ENCODE measurements around the gene TMEM179.

TMEM179 gene

GRCh38 chr14:104603711-104604401 lies 716 bp downstream of the TMEM179 start:
- peaks cover 0 to 7% of the 10 kb centered on the region in 2 donors for H3K4me1 ChIP-seq (ENCODE audit: control insufficient read depth in 1 of 2, insufficient read depth in 2 of 2, low read length in 2 of 2)
- peak overlapping the region in 1 of 2 donors; percentile 51 for H3K4me3 ChIP-seq (ENCODE audit: low read depth in 1 of 2, low read length in 2 of 2)
- no peaks in the 10 kb centered on the region for H3K36me3 ChIP-seq (ENCODE audit: control insufficient read depth in 1 of 2, insufficient read depth in 2 of 2, low read length in 2 of 2)
- H3K27ac ChIP-seq (ENCODE audit: low read length): no peak overlapping the region
- H3K27me3 ChIP-seq (ENCODE audit: low read depth, low read length): peaks cover 20% of the 10 kb centered on the region
- H3K9me3 ChIP-seq (ENCODE audit: control insufficient read depth in 1 of 2, low read length in 2 of 2): no peaks in the 10 kb centered on the region

- Histone ChIP-seq H3K36me3 (ENCODE audit: control insufficient read depth in 1 of 2, insufficient read depth in 2 of 2, low read length in 2 of 2) (no peaks in the 10 kb centered on the region), H3K27me3 (ENCODE audit: low read depth, low read length) (peaks cover 20% of the 10 kb centered on the region), H3K4me1 (ENCODE audit: control insufficient read depth in 1 of 2, insufficient read depth in 2 of 2, low read length in 2 of 2) (peaks cover 0 to 7% of the 10 kb centered on the region in 2 donors), H3K27ac (ENCODE audit: low read length) (no peak overlapping the region), H3K9me3 (ENCODE audit: control insufficient read depth in 1 of 2, low read length in 2 of 2) (no peaks in the 10 kb centered on the region), H3K4me3 (ENCODE audit: low read depth in 1 of 2, low read length in 2 of 2) (no peak overlapping the region)
These were observed 1.6 kb downstream of the TMEM179 start for GRCh38 chr14:104602933-104603325.

GRCh38 chr14:104602315-104602932 lies 2.1 kb downstream of the TMEM179 start:
- Histone ChIP-seq H3K27me3 (ENCODE audit: low read depth, low read length) (peaks cover 20% of the 10 kb centered on the region), H3K27ac (ENCODE audit: low read length) (no peak overlapping the region), H3K4me3 (ENCODE audit: low read depth in 1 of 2, low read length in 2 of 2) (no peak overlapping the region), H3K9me3 (ENCODE audit: control insufficient read depth in 1 of 2, low read length in 2 of 2) (no peaks in the 10 kb centered on the region), H3K4me1 (ENCODE audit: control insufficient read depth in 1 of 2, insufficient read depth in 2 of 2, low read length in 2 of 2) (peaks cover 0 to 7% of the 10 kb centered on the region in 2 donors), H3K36me3 (ENCODE audit: control insufficient read depth in 1 of 2, insufficient read depth in 2 of 2, low read length in 2 of 2) (no peaks in the 10 kb centered on the region)

GRCh38 chr14:104601786-104602185 lies 2.8 kb downstream of the TMEM179 start:
- H3K4me3 ChIP-seq (ENCODE audit: low read depth in 1 of 2, low read length in 2 of 2): no peak overlapping the region
- no peak overlapping the region for H3K27ac ChIP-seq (ENCODE audit: low read length)
- no peaks in the 10 kb centered on the region for H3K9me3 ChIP-seq (ENCODE audit: control insufficient read depth in 1 of 2, low read length in 2 of 2)
- H3K36me3 ChIP-seq (ENCODE audit: control insufficient read depth in 1 of 2, insufficient read depth in 2 of 2, low read length in 2 of 2): no peaks in the 10 kb centered on the region
- peaks cover 0 to 7% of the 10 kb centered on the region in 2 donors for H3K4me1 ChIP-seq (ENCODE audit: control insufficient read depth in 1 of 2, insufficient read depth in 2 of 2, low read length in 2 of 2)
- peaks cover 20% of the 10 kb centered on the region for H3K27me3 ChIP-seq (ENCODE audit: low read depth, low read length)

GRCh38 chr14:104600805-104601204 lies 3.8 kb downstream of the TMEM179 start:
- Histone ChIP-seq H3K4me3 (ENCODE audit: low read depth in 1 of 2, low read length in 2 of 2) (no peak overlapping the region), H3K27ac (ENCODE audit: low read length) (no peak overlapping the region), H3K9me3 (ENCODE audit: control insufficient read depth in 1 of 2, low read length in 2 of 2) (no peaks in the 10 kb centered on the region), H3K36me3 (ENCODE audit: control insufficient read depth in 1 of 2, insufficient read depth in 2 of 2, low read length in 2 of 2) (no peaks in the 10 kb centered on the region), H3K4me1 (ENCODE audit: control insufficient read depth in 1 of 2, insufficient read depth in 2 of 2, low read length in 2 of 2) (peaks cover 0 to 7% of the 10 kb centered on the region in 2 donors), H3K27me3 (ENCODE audit: low read depth, low read length) (peaks cover 20% of the 10 kb centered on the region)

GRCh38 chr14:104600141-104600643 lies 4.4 kb downstream of the TMEM179 start:
- H3K27ac ChIP-seq (ENCODE audit: low read length): no peak overlapping the region
- H3K4me3 ChIP-seq (ENCODE audit: low read depth in 1 of 2, low read length in 2 of 2): no peak overlapping the region
- no peaks in the 10 kb centered on the region for H3K9me3 ChIP-seq (ENCODE audit: control insufficient read depth in 1 of 2, low read length in 2 of 2)
- H3K4me1 ChIP-seq (ENCODE audit: control insufficient read depth in 1 of 2, insufficient read depth in 2 of 2, low read length in 2 of 2): peaks cover 0 to 7% of the 10 kb centered on the region in 2 donors
- no peaks in the 10 kb centered on the region for H3K36me3 ChIP-seq (ENCODE audit: control insufficient read depth in 1 of 2, insufficient read depth in 2 of 2, low read length in 2 of 2)
- peaks cover 20% of the 10 kb centered on the region for H3K27me3 ChIP-seq (ENCODE audit: low read depth, low read length)

- Histone ChIP-seq H3K27ac (ENCODE audit: low read length) (no peak overlapping the region), H3K27me3 (ENCODE audit: low read depth, low read length) (peaks cover 20% of the 10 kb centered on the region), H3K4me1 (ENCODE audit: control insufficient read depth in 1 of 2, insufficient read depth in 2 of 2, low read length in 2 of 2) (peaks cover 0 to 6% of the 10 kb centered on the region in 2 donors)
These were observed 5.1 kb downstream of the TMEM179 start for GRCh38 chr14:104599446-104599845.

GRCh38 chr14:104598910-104599273 lies 5.7 kb downstream of the TMEM179 start:
- H3K4me3 ChIP-seq (ENCODE audit: low read depth in 1 of 2, low read length in 2 of 2): no peak overlapping the region
- peaks cover 0 to under 1% of the 10 kb centered on the region in 2 donors for H3K4me1 ChIP-seq (ENCODE audit: control insufficient read depth in 1 of 2, insufficient read depth in 2 of 2, low read length in 2 of 2)
- H3K9me3 ChIP-seq (ENCODE audit: control insufficient read depth in 1 of 2, low read length in 2 of 2): no peaks in the 10 kb centered on the region
- H3K36me3 ChIP-seq (ENCODE audit: control insufficient read depth in 1 of 2, insufficient read depth in 2 of 2, low read length in 2 of 2): no peaks in the 10 kb centered on the region
- no peak overlapping the region for H3K27ac ChIP-seq (ENCODE audit: low read length)
- peaks cover 17% of the 10 kb centered on the region for H3K27me3 ChIP-seq (ENCODE audit: low read depth, low read length)

More at GRCh38 chr14:104599446-104599845, 5.1 kb downstream of the TMEM179 start:
- Histone ChIP-seq H3K4me3 (ENCODE audit: low read depth in 1 of 2, low read length in 2 of 2) (no peak overlapping the region), H3K36me3 (ENCODE audit: control insufficient read depth in 1 of 2, insufficient read depth in 2 of 2, low read length in 2 of 2) (no peaks in the 10 kb centered on the region), H3K9me3 (ENCODE audit: control insufficient read depth in 1 of 2, low read length in 2 of 2) (no peaks in the 10 kb centered on the region)

- H3K4me1 ChIP-seq (ENCODE audit: control insufficient read depth in 1 of 2, insufficient read depth in 2 of 2, low read length in 2 of 2): no peaks in the 10 kb centered on the region
- no peak overlapping the region for H3K4me3 ChIP-seq (ENCODE audit: low read depth in 1 of 2, low read length in 2 of 2)
- H3K27ac ChIP-seq (ENCODE audit: low read length): no peak overlapping the region
- no peaks in the 10 kb centered on the region for H3K36me3 ChIP-seq (ENCODE audit: control insufficient read depth in 1 of 2, insufficient read depth in 2 of 2, low read length in 2 of 2)
- no peaks in the 10 kb centered on the region for H3K9me3 ChIP-seq (ENCODE audit: control insufficient read depth in 1 of 2, low read length in 2 of 2)
- H3K27me3 ChIP-seq (ENCODE audit: low read depth, low read length): peaks cover 15% of the 10 kb centered on the region
These were observed 6.3 kb downstream of the TMEM179 start for GRCh38 chr14:104598039-104598909.

GRCh38 chr14:104597576-104597975 lies 7.0 kb downstream of the TMEM179 start:
- no peak overlapping the region for H3K27ac ChIP-seq (ENCODE audit: low read length)
- H3K4me3 ChIP-seq (ENCODE audit: low read depth in 1 of 2, low read length in 2 of 2): no peak overlapping the region
- no peaks in the 10 kb centered on the region for H3K36me3 ChIP-seq (ENCODE audit: control insufficient read depth in 1 of 2, insufficient read depth in 2 of 2, low read length in 2 of 2)
- H3K4me1 ChIP-seq (ENCODE audit: control insufficient read depth in 1 of 2, insufficient read depth in 2 of 2, low read length in 2 of 2): no peaks in the 10 kb centered on the region
- H3K9me3 ChIP-seq (ENCODE audit: control insufficient read depth in 1 of 2, low read length in 2 of 2): no peaks in the 10 kb centered on the region
- peaks cover 9% of the 10 kb centered on the region for H3K27me3 ChIP-seq (ENCODE audit: low read depth, low read length)

GRCh38 chr14:104596927-104597351 lies 7.6 kb downstream of the TMEM179 start:
- no peak overlapping the region for H3K27ac ChIP-seq (ENCODE audit: low read length)
- no peaks in the 10 kb centered on the region for H3K4me1 ChIP-seq (ENCODE audit: control insufficient read depth in 1 of 2, insufficient read depth in 2 of 2, low read length in 2 of 2)
- no peaks in the 10 kb centered on the region for H3K36me3 ChIP-seq (ENCODE audit: control insufficient read depth in 1 of 2, insufficient read depth in 2 of 2, low read length in 2 of 2)
- no peak overlapping the region for H3K4me3 ChIP-seq (ENCODE audit: low read depth in 1 of 2, low read length in 2 of 2)
- H3K27me3 ChIP-seq (ENCODE audit: low read depth, low read length): peaks cover 2% of the 10 kb centered on the region
- no peaks in the 10 kb centered on the region for H3K9me3 ChIP-seq (ENCODE audit: control insufficient read depth in 1 of 2, low read length in 2 of 2)

Data from muscle layer of duodenum (tissue), 2 donors.